GM21528 (cell line): ENCODE data around the gene CYP2U1.

Experiments used
- ATAC-seq: cut with Tn5 transposase; IDR thresholded peaks from one replicate; pipeline ENCODE4 v1.9.1; 2021; ENCODE audit warnings: mild to moderate bottlenecking, moderate library complexity; ENCODE audit not compliant: unreplicated experiment, low FRiP score

Gene CYP2U1

DNA sequence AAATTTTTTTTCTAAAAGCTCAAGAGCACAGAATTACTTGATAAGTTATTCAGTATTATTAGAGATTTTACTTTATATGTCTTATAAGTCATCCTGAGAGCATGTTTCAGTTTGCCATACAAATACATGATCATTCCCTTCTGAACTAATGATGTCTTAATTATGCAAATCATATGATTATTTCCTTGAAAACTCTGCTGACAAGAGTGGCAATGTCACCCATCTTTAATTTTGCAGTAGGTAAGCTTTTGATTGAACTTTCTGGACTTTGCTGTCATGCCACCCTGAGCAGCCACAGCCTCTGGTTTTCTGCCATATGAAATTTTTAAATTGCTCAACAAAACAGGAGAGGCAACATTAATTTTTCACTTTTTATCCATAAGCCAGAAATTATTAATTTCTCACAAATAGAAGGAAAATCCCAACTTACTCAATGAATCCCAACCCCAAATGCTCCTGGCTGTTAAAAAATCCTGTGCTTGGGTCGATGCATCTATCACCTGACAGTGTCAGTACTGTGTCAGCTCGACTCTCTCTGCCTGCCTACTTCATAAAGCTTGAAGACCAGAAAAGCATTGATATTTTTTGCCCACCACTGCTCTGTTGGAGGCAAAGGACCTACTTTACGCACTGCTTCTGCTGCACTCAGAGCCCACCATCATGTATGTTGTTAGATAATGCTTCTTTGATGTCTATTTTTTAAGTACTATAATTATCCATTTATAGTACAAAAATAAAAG lies 46.8 kb downstream of the CYP2U1 start:
- ATAC-seq, result no peak

DNA sequence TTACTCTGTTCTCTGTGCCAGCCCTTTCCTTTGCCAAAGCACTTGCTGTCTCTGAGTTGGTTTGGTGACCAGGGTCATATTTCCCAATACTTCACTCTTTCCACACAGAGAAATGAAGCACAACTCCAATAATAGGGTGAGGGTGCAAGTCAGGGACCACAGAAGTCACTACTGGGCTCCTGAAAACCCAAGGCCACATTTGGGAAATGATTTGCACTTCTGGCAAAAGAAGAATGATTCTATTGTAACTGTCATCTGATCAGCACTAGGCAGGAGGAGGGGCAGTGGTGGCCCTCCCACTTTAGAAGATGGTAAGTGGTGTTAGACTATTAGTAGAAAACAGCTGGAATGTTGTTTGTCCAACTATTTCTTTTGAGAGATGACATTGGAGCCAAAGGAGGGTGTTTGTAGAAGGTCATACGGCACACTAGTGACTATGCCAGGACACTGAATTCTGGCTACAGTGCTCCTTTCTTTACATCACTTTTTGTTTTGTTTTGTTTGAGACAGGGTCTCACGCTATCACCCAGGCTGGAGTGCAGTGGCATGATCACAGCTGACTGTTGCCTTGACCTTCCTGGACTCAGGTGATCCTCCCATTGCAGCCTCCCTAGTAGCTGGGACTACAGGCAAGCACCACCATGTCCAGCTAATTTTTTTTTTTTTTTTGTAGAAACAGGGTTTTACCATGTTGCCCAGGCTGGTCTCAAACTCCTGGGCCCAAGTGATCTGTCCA lies 47.5 kb downstream of the CYP2U1 start:
- no peak for ATAC-seq

DNA sequence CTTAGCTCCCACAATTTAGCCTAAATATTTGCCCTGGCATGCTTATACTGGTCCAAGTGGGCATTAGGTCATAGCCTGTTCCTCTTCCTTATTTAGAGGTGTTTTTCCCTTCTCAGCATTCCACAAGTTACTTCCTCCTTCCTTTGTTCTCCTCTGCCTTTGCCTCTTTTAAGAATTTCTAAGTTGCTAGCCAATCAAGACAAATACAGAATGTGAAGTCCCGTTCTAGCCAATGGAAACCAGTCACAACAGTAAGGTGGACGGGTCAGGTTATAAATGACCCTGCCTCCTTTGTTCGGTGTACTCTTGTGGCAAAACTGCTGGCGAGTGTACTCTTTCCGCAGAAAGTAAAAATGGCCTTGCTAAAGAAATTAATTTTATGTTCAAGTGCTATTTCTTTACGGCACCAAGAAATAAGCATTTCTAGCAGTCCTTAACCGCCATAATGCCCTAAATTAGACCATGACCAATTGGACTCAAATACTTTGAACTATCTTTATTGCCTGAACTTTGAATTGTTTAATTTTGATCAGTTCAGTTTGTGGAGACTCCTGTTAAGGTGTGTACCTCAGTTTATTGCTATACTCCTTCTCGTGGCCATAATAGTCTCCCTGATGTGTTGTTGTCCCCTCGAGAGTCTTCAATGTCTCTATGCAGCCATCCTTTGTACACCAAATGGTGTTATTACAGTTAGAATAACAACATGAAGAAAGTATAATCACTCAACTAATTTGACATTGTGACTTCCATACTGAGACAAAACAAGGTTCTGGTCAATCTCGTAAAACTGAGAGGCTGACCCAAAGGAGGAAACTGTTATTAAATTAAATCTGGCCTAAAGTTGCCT lies 56.8 kb downstream of the CYP2U1 start:
- ATAC-seq, result no peak

DNA sequence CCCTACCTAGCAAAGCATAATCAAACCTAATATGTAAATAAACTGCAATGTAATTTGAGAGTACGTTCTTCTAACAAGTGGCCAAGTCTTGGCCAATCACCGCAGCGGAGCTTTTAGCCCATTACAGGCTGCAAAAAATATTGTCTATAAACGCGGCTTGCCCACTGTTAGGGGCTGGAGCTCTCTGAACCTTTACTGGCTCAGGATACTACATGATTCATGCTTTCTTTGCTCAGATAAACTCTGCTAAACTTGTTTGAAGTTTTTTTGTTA lies 57.4 kb downstream of the CYP2U1 start:
- no peak for ATAC-seq

DNA sequence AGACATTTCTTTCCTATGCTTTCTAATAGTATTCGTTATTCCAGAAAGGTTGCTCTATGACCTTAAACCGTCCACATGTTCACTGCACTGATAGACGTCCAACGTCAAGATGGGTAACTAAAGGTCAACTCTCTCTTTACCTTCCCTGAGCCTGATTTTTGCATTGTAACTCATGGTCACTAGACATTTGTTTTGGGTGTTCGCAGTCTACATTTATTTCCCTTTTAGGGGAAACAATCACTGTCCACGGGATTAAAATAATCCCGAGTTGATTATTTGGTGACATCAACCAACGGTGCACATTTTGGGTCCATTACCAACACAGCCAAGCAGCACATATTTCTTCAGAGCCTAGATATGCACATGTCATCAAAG lies 57.8 kb downstream of the CYP2U1 start:
- peak; percentile 20 for ATAC-seq

DNA sequence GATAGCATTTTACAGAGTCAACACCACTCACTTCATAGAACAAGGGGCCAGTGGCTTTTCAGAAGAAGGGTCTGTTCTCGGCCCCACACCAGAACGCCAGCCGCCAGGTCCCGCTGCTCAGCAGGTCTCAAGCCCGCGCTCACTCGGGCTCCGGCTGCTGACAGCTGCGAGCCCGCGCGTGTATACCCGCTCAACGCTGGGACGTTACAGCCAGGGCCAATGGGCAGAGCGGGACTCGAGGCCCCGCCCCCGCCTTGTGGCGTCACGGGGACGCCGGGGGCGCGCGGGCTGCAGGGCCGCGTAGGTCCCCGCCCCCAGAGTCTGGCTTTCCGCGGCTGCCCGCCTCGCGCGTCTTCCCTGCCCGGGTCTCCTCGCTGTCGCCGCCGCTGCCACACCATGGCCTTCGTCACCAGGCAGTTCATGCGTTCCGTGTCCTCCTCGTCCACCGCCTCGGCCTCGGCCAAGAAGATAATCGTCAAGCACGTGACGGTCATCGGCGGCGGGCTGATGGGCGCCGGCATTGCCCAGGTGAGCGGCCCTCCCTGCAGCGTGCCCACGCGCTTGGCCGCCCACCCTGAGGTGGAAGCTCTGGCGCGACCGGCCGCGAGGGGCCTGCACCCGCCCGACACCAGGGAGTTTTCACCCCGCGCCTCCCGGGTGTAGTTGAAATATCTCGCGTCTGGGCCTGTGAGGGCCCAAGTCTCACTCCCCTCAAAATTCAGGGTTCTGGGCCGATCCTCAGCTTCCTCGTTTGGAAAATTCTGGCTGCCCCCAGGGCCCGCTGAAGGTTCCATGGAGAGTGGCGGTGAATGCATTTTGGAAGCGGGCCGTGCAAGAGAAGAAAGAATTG lies 58.4 kb downstream of the CYP2U1 start, which contains the start of gene HADH:
HADH (plus strand) TSS at position 353 of the 850 bp plus-strand sequence; CDS start at position 397, 44 bp downstream.
- ATAC-seq, result peak; percentile 98

DNA sequence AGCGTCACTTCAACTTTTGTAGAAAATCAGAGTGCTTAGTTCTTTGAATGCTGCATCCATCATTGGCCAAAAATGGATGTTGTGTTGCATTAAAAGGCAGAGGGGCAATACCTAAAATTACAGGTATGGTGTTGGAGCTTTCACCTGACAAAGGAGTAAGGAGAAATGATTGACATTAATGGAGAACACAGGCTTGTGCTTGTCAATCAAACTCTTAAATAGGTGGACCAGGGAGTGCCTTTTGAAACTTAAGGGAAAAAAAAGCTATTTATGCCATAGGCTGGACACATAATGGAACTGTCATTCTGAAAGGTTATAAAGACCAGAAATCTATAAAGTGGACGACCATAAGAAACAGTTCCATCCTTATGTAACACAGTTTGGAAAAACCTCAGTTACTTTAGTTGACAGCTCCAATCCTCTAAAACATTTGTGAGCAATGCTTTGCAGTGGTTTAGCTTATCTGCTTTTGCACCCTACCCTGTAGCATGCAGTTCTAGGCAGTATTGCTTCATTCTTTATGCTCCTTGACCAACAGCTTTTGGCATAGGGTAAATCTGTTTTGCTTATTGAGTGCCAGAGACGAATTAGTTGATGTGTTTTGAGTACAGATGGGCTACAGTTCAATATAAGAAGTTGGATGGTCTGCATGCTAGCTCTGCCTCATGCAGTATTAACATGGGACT lies 60.7 kb downstream of the CYP2U1 start:
- no peak for ATAC-seq

DNA sequence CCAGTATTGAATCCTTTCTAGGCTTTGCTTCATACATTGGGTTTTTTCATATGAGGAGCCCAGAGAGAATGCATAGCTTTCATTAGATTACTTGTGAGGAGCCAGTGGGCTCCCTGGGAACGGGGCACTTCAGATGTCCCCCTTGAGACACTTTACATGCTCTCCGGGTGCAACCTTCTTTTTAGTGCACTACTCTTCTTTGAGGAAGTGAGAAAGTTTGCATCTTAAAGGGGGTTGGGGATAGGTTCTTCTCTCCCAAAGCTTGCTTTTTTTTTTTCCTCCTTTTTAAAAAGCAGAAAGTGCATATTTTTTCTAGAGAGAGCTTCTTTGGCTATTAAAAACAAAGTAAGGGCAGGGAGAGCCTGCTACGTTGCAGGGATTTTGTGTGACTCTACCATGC lies 62.6 kb downstream of the CYP2U1 start:
- ATAC-seq, result peak; percentile 31

DNA sequence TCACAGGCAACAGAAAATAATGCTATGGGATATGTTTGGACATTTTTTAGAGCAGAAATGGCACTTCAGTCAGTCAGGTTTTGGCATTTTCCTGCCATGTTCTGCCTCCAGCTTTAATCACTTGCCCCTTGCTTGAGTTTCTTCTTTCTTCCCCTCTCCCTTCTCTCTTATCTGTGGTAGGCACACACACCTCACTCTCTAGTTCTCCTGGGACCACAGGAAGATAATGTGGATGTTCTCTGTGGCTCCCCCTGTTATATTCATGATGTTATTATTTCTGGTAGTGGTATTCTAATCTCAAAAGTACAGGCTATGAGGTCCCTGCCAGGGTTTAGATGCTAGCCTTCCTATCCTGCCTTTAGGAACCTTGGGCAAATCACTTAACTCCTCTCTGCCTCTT lies 63.5 kb downstream of the CYP2U1 start:
- no peak for ATAC-seq

DNA sequence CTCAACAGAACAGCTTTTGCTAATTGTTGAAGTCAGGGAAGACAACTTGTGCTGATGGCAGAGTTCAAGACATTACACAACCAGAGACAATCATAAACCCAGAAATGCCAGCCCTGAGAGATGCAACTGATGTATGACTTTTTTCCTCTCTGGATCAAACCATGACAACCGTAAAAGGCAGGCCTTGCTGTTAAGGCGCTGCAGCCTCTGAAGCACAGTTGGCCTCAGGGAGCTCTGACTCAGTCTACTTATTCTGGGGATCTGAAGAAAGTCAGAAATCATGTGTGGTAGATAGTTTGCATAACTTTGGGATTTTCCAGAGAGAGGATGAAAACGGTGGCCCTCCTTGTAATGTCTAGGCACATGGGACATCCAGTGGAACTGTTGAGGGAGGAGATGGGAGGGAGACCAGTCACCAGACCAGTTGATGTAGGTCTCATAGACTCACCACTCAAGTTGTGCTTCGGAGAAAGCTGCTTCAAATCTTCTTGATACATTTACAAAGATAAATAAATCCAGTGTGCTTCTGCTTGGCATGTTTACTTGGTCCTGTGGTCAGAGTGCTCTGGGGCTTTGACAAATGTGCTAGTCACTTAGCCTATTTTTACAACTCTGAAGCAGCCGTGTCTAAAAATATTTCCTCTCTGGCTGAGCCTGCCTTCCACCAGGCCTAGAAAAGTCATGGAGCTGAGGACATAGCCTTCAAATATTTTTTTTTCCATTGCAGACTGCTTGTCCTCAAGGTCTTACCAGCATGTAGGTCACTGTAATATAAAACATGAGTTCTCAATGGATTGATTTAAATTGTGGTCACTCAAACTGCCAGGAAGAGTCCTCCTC lies 65.8 kb downstream of the CYP2U1 start:
- ATAC-seq, result no peak

DNA sequence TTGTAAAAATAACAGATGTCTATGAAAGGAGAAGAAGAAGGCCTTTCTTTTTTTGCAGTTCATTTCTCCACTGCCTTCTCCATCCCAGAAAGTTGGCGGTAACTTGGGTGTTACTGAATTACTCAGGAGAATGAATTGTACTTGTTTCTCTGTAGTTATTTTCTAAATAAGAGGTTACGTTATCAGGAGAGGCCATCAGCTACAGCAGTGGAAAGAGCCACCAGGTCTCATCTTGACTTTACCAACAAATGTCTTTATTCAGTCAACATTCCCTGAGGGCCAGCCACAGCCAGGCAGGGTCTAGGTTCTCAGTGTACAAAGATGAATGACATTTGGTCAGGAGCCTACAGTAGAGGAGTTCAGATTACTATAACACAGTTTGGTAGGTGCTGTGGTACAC lies 66.4 kb downstream of the CYP2U1 start:
- no peak for ATAC-seq

DNA sequence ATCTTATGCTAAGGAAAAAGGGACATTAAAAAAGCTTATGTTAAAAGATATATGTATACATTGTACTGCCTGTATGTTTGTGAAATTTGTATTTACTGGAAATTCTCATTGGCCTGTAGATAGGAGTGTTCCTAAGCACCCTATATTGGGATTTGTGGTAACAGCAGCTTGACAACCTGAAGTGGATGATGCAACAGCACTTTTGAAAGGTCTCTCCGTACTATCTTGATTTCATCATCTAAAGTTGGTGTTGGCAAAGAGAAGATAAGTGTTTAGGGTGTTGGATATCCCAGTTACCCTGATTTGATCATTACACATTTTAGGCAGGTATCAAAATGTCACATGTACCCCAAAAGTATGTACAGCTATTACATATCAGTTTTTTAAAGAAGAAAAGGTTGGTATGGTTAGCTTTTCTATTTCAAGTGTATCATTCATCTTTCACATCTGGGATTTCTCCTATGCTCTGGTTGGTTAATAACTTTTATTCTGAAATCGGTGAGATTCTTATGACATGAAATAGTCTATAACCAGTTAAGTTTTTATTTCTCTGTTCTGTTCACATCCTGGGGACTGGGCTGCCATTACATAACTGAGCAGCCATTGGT lies 68.7 kb downstream of the CYP2U1 start:
- ATAC-seq, result no peak

DNA sequence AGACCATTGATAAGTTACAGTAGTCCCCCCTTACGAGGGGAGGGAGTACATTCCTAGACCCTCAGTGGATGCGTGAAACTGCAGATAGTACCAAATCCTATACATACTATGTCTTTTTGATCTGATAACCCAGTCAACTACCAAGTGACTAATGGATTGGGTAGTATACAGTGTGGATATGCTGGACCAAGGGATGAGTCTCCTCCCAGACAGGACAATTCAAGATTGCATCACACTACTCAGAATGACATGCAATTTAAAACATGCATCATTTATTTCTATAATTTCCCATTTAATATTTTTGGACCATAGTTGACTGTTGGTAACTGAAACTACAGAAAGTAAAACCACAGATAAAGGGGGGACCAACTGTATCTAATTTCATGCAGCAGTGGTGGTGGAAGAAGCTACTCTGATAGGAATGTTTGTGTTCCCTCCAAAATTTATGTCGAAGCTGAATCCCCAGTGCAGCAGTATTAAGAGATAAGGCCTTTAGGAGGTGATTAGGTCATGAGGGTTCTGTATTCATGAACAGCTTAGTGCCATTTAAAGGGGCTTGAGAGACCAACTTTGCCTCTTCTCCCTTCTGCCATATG lies 70.3 kb downstream of the CYP2U1 start:
- ATAC-seq, result no peak
